GM21390 (cell line): ENCODE results near the gene BANP.
"Not testable (repeated sequence)": the region's sequence is repeated elsewhere in the genome, so short reads cannot be mapped to it uniquely, and the experiment has no call there.

Experiments
- ATAC-seq: cut with Tn5 transposase; IDR thresholded peaks from one replicate; pipeline ENCODE4 v1.9.1; 2021; ENCODE audit not compliant: unreplicated experiment

Gene BANP

GRCh38 chr16:87926246-87927194 is 24.7 kb upstream of the BANP start:
- no peak for ATAC-seq

DNA sequence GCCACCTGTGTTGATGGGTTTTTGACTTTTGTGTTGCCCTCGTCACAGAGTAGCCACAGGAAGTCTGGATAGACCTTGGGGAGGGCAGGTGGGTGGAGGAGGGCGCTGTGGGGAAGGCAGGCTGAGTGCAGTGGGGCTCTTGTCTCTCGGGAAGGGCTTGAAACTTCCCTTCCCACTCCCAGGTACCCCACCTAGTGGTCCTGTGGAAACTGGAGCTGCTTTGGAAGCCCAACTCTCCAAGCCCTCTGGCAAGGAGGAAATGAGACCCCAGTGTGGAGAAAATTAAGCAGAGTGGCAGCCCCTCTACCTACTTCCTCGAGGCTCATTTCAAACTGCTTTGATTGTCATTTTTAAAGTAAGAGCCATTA is 24.1 kb upstream of the BANP start:
- ATAC-seq: no peak

GRCh38 chr16:87929986-87930385 is 21.2 kb upstream of the BANP start:
- no peak for ATAC-seq

GRCh38 chr16:87930456-87930855 is 20.8 kb upstream of the BANP start:
- ATAC-seq: no peak

GRCh38 chr16:87931504-87931903 is 19.7 kb upstream of the BANP start:
- ATAC-seq: no peak

- ATAC-seq: not testable (repeated sequence)
Observed at GRCh38 chr16:87932475-87933139, 18.6 kb upstream of the BANP start.

DNA sequence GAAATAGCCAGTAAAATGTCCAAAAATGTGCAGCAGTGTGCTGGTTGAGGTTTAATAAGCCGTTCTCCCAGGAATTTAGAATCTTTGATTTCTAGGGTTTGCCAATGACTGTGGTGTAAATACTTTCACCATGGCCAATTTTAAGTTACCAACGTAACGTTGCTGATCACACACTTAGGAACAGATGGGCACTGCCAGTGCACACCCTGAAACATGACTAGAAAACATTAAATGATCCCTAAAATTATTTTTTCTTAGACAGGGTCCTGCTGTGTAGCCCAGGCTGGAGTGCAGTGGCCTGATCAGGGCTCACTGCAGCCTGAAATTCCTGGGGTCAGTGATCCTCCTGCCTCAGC is 18.1 kb upstream of the BANP start:
- no peak for ATAC-seq

GRCh38 chr16:87934752-87935425 is 16.3 kb upstream of the BANP start:
- ATAC-seq: not testable (repeated sequence)

DNA sequence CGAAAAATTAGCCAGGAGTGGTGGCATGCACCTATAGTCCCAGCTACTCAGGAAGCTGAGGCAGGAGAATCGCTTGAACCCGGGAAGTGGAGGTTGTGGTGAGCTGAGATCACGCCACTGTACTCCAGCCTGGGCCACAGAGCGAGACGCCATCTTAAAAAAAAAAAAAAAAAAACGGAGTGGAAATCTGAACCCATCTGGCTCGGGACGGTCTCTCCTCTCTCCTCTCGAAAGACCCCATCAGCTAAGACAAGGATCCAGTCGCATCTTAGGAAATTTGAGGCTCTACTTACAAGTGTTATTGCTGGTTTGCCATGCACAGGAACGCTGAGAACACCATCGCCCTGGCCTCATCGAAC is 15.2 kb upstream of the BANP start:
- not testable (repeated sequence) for ATAC-seq

DNA sequence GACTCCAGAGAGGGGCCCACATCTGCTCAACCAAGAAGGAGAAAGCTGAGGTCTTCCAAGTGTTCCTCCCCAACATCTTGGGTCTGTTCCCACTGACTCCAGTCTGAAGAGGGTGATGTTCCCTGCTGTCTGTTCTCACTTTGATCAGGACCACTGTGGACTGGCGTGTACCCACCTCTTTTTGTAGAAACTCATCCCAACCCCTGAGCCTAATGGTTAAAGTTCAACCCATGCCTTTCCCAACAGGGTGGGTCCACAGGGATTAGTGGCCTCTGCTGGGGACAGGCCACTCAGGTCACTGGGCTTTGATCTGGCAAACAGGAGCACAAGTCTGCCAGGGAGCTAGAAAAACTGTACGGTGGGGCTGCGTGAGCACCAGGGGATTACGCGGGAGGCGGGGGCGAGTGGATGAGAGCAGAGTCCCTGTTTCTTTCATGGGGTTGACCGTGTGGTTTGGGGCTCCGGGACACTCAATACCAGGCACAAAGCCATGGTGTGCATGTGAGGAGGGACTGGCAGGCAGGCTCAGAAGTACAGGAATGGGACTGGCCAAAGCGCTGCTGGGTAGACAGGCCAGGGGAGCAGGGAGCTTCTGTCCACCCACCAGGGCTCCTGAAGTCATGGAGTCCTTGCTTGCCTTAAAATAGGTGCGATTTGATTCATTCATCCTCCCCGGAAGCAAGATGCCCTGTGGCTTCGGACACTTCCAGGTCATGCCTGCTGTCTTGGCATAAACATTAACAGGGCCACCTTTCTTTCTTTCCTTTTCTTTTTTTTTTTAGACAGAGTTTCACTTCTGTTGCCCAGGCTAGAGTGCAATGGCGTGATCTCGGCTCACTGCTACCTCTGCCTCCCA is 14.6 kb upstream of the BANP start, which contains the start of gene CA5A:
Gene CA5A (minus strand): TSS at position 155 of the 856 bp plus-strand sequence. CDS start 79 bp downstream, at position 76.
- ATAC-seq: no peak

DNA sequence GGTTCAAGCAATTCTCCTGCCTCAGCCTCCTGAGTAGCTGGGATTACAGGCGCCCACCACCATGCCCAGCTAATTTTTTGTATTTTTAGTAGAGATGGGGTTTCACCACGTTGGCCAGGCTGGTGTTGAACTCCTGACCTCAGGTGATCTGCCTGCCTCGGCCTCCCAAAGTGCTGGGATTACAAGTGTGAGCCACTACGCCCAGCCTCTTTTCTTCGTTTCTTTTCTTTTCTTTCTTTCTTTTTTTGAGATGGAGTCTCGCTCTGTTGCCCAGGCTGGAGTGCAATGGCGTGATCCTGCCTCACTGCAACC is 14.0 kb upstream of the BANP start:
- ATAC-seq: not testable (repeated sequence)

- no peak for ATAC-seq
Observed at GRCh38 chr16:87938412-87938949, 12.8 kb upstream of the BANP start.

- ATAC-seq: no peak
Observed at GRCh38 chr16:87939562-87940423, 11.4 kb upstream of the BANP start.

- no peak for ATAC-seq
Observed at GRCh38 chr16:87942680-87943079, 8.6 kb upstream of the BANP start.

DNA sequence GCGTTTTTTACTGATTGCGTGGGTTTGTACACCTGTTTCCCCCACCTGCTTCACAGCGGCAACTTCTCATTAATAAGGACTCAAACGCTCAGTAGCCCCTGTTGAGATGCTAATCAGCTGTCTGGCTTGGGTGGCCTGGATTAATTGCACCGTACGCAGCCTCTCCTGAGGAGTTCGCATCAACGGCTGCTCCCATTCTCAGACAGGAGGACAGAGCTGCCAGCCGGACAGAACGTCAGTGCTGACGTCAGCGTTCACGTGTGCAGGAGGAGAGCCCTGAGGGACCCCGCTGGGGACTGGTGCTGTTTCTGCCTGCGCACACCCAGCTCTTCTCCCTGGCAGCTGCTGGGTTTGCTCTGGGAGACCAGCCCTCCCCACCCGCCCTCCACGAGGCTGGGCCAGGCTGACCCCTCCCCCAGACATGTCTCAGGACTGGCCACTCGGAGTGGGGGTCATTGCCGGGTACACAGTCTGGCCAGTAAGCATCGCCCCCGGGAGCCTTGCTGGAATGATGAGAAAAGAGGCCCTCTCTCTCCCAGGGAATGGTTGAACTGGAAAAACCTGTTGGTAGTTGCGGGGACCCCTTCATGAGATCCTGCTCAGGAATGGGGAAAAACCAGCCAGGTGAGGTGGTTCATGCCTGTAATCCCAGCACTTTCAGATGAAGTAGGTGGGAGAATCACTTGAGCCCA is 5.7 kb upstream of the BANP start:
- ATAC-seq: no peak

GRCh38 chr16:87946596-87947347 is 4.5 kb upstream of the BANP start:
- no peak for ATAC-seq

DNA sequence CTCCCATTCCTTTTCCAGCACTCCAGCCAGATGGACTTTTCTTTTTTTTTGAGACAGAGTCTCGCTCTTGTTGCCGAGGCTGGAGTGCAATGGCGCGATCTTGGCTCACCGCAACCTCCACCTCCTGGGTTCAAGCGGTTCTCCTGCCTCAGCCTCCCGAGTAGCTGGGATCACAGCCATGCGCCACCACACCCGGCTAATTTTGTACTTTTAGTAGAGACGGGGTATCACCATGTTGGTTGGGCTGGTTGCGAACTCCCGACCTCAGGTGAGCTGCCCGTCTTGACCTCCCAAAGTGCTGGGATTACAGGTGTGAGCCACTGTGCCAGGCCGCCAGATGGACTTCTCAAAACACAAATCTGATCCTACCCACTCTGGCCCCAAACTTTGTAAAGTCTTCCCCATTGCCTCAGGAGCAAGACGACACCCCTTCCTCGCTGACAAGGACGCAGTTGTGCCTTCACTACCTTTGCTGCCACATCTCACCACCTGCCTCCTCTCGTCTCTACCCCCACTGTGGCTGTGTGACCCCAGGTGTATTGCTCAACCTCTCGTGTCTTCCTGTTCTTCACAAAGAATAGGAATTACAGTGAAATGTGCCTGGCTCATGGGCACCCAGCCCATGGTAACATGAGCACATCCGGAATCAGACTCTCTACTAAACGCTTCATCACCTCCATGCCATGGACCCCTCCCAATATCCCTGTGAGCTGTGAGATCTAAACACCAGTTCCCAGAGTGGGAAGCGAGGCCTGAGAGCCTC is 3.7 kb upstream of the BANP start:
- ATAC-seq: no peak

DNA sequence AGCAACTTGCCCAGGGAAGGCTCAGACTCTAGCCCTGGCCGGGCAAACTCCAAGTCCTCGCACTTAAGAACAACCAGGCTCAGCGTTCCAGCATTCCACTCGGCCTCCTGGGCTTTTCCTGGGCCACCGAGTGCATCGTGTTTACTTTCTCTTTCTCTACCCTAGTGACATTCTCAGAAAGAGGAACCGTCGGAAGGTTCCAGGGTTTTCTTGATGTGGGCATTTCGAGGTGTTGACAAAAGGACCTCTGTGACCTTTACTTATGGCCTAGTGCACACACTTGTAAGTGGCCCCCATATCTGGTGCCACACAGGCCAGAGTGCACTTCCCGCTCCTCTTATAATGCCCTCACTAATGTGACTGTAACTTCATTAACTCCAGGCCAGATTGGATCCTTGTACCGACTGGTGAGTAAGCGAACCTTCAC is 3.1 kb upstream of the BANP start:
- no peak for ATAC-seq
